HG02623 (cell line): ENCODE results near the gene IGFBP1.
"Not testable (repeated sequence)": the region's sequence is repeated elsewhere in the genome, so short reads cannot be mapped to it uniquely, and the experiment has no call there.

ENCODE experiments used
- ATAC-seq: cut with Tn5 transposase; IDR thresholded peaks from one replicate; pipeline ENCODE4 v1.9.1; 2021; ENCODE audit warnings: moderate library complexity; ENCODE audit not compliant: unreplicated experiment

IGFBP1 gene

DNA sequence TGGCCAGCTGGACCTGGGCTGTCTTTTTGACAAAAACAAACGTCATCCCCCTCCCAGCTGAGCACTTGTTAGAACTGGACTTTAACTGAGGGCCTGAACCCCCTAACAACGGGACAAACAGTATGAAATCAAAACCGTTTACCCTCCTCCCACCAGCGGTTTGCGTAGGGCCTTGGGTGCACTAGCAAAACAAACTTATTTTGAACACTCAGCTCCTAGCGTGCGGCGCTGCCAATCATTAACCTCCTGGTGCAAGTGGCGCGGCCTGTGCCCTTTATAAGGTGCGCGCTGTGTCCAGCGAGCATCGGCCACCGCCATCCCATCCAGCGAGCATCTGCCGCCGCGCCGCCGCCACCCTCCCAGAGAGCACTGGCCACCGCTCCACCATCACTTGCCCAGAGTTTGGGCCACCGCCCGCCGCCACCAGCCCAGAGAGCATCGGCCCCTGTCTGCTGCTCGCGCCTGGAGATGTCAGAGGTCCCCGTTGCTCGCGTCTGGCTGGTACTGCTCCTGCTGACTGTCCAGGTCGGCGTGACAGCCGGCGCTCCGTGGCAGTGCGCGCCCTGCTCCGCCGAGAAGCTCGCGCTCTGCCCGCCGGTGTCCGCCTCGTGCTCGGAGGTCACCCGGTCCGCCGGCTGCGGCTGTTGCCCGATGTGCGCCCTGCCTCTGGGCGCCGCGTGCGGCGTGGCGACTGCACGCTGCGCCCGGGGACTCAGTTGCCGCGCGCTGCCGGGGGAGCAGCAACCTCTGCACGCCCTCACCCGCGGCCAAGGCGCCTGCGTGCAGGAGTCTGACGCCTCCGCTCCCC lies at the start of gene IGFBP1:
TSS of gene IGFBP1 (plus strand) at position 304 of the 808 bp plus-strand sequence. CDS start at position 469, 165 bp downstream.
- ATAC-seq = no peak

DNA sequence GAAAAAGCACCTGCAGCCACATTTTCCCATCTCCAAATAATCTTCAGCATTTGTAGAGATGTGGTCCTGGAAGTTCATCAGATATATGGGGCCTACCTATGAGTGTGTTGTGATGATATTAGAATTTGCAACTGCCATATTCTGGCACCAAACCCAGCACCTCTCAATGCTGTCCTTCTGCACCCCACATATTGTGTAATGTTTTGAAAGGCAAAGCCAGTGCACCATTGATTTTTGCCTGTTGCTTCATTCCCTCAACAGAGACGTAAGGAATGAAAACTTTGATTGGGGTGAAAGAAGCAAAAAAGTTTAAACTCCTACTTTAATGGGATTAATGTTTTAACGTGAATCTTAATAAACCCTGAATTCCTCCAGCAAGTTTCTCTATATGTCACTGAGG lies 49.4 kb upstream of the IGFBP1 start:
- ATAC-seq = not testable (repeated sequence)

DNA sequence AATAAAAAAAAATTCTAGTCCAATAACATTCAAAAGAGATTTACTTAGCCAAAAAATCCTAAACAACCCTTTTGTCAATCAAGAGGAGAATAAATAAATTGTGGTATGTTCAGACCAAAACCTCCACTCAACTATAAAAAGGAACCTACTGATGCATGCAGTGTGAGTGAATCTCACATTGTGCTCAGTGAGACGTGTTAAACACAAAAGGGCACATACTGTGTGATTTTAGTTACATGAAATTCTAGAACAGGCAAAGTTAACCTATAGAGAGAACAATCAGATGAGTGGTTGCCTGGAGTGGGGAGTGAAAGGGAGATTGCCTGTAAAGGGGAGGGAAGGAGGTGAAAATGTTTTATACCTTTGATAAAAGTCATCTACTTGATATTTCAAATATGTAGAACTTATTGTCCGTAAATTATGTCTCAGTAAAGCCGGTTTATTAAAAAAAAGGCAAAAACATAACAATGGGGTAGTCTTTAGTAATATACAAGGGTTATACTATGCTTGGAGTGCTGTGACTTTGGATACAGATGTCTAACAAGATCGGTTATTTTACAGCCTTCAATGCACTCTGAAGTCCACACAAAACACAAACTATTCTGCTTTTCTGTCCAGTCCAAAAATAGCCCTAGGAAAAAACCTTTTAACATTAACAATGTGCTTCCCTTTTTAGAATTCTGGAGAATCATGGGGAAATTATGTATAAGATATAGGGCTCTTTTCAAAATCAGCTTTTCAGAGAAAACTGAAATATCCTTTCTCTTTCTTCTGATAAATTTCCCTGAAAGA lies 46.2 kb upstream of the IGFBP1 start:
- not testable (repeated sequence) for ATAC-seq

DNA sequence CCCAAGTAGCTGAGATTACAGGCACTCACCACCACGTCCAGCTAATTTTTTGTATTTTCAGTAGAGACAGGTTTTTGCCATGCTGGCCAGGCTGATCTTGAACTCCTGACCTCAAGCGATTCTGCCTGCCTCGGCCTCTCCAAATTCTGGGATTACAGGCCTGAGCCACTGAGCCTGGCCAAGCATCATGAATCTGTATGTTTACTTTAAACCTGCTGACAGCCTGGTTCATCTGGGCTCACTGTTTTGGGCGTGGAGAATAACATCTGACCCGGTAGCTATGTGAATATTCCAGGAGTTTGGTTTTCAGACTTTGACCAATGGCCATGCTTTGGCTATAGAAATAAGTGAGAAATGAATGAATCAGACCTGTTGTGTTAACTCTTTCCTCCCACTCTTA lies 41.8 kb upstream of the IGFBP1 start:
- ATAC-seq = not testable (repeated sequence)

DNA sequence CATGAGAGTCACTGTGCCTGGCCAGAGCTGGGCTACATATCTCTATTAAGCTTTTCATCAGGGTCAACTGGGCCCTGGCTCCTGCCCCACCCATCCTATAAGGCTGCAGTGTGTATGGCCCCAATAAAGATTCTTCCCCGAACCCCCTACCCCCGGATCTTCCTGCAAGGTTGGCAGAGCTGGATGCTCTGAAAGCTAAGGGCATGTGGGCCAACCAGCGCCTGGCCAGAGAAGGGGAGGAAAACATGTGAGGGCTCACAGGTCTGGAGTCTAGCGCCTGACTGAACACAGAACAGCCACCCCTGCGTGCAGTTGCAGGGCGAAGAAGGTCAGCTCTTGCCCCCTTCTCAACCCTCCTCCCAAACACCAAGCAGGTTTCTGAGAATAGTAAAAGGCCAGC lies 39.6 kb upstream of the IGFBP1 start:
- ATAC-seq = not testable (repeated sequence)

DNA sequence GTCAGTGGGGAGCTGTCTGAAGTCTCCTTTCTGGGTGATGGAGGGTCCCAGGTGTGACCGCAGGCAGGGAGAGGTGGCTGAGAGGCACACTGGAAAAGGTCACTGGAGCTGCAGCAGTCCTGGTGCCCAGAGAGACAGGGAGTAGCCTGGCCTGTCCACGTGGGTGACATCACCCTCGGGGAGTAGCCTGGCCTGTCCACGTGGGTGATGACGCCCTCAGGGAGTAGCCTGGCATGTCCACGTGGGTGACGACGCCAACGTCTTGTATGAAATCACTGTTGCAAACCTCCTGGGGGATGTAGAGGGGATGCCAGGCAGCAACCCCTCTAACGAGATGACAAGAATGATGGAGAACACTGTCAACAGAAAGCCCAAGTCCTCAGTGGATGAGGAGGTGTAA lies 35.3 kb upstream of the IGFBP1 start:
- ATAC-seq = not testable (repeated sequence)

DNA sequence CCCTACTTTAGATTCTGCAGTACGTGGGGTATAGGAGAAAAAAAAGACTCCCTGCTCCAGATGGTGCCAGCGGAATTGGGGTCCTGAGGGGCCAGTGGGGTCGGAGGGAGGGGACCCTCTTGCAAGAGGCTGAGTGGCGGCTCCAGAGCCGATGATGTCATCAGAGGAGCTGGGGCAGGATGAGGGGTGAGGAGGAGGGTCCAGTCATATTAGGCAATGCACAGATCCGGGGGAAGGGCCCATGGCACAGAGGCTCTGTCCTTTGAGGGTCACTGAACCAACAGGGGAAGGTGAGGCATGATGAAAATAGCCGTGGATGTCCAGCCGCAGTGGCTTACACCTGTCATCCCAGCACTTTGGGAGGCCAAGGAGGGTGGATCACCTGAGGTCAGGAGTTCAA lies 34.8 kb upstream of the IGFBP1 start:
- ATAC-seq = not testable (repeated sequence)

DNA sequence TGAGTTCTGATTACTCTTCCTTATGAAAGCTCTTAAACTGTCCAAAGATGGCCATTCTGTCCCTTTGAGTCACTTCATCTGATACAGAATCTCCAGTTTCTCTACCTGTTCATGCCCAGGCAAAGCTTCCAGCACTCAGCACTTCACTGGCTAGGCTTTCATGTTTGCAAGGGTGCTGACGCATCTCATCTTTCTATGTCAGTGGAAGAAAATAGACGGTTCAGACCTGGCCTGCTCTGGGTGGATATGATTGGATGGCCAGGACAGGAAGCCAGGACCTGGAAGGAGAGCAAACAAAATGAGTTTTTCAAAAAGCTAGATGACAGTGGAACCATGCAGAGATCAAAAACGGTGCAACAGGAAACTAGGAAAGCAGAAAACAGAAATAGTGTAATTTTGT lies 32.6 kb upstream of the IGFBP1 start:
- not testable (repeated sequence) for ATAC-seq

DNA sequence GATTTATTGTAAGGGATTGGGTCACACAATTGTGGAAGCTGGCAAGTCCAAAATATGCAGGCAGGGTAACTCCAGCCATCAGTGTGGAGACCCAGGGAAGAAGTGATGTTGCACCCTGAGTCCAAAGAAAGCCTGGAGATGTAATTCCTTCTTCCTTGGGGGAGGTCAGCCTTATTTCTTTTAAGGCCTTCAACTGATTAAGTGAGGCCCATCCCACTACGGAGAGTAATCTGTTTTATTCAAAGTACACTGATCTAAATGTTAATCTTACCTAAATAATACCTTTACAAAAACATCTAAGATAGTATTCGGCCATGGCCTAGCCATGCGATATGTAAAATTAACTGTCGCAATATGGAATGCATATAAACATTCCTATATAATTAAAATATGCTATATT lies 31.4 kb upstream of the IGFBP1 start:
- not testable (repeated sequence) for ATAC-seq

DNA sequence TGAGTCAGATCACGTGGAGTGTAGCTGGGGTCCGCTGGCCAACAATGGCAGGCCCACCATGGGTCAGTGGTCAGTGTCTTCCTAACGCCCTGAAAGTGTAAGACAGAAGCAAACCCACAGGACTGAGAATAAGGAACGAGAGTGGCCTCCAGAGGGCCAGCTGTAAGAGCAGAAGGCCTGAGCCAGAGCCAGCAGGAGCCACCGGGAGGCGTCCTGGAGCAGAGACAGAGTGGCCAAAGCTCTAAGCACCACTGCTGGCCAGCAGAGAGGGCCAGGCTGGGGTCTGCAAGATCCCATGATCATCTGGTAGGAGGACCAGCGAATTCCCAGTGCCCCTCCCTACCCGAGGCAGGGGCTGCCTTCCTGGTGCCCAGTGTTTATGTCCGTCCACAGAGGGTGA lies 24.6 kb upstream of the IGFBP1 start:
- ATAC-seq = no peak

DNA sequence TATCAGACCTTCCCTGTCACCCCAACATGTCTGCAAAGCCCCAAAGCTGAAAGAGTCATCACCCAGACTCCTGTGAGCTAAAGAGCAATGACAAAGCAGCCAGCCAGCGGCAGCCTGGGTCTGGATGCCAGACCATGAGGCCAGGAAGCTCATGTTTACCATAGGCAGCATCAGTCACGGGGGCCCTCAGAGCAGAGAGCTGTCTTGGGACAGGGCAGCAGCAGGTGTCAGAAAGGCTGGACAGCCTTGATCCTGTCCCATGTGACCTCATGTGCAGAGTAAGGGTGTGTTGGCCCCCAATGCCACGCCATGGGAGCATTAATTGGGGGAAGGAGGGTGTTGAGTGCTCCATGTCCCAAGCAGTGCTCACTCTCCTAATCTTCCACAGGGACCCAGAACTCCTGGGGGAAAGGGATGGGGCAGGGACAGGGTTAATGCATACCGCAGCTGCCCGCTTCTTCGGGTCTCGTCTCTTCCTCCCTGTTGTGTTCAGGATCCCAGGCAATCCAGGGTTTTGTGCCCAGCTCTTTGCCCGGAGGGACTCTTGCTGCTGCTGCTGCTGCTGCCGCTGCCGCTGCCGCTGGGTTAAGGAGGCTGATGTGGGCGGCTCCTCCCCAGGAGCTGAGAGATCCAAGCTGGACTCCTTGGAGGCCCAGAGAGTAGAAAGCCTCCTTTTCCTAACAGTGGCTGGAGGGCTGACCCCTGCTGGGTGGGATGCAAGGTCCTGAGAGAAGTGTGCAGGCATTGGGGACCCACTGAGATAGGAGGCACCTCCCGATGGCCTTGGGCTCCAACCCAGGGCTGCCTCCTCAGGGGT lies 22.5 kb upstream of the IGFBP1 start:
- ATAC-seq = no peak

DNA sequence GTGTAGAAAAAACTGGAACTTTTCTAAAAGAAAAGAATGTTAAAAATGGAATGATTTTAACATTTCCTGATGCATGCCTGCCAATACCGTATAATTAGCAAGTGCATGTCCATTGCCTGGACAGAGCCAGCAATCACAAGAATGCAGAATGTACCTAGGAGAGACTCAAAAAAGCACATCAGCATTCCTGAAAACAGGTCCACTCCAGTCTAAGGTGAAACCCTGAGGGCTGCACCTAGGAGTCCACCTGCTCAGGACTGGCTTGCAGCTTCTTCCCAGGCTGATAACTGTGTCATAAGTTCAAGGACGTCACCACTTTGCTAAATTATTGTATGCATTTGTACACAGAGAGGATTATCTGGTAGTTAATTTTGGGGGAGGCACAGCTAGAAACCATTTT lies 20.8 kb upstream of the IGFBP1 start:
- ATAC-seq = no peak

DNA sequence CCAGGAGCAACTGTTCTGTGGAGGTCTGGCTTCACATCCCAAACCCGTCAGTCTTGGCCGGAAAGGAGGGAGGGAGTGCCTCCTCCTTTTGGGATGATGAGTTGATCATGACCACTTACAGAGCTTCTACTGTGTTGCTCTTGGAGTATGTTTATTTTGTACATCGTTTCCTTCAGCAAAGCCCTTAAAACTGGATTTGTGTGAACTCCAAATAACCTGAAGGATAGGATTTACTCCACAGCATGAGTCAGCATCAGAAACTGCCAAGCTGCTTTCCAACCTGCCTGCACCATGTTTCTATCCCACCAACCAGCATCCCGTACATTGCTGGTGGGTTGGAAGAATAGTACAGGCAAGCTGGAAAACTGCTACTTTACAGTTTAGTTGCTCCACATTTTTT lies 18.9 kb upstream of the IGFBP1 start:
- ATAC-seq = no peak

DNA sequence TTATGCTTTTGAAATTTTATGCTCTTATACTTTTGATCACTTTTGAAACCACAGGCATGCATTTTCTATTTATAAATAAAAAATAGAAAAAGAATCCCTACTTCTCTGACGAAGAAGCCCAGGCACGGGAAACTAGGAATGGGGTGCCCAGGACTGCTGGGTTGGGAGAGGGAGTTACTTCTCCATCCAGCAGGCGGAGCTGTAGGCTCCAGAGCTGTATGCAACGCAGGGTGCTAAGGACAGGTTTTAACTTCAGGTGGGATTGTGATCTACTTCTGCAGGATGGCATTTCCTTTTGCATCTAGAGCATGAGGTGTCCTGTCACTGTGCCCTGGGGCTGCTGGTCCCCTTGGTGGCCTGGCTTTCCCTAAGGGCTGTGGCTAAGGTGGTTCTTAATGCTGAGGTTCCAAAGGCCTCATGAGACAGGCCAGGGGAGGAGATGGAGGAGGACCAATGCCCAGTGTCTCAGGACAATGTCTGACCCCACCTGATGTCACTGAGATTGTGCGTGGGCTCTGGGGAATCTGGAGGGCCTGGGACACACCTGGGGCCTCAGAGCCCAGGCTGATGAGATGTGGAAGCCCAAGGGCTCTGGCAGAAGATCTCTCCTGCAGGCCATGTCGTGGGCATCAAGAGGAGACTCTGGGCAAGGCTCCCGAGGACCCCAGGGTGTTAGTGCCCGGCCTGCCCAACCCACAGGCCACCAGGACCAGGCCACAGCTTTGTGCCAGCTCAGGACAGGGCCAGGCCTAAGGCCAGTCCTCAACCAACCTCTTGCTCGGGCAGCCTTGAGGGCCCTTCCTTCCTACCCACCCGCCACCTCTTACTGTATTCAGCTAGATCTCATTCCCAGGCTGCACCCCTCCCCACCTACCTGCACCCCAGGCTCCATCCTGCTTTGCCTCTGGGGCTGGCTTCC lies 15.9 kb upstream of the IGFBP1 start:
- ATAC-seq = no peak

DNA sequence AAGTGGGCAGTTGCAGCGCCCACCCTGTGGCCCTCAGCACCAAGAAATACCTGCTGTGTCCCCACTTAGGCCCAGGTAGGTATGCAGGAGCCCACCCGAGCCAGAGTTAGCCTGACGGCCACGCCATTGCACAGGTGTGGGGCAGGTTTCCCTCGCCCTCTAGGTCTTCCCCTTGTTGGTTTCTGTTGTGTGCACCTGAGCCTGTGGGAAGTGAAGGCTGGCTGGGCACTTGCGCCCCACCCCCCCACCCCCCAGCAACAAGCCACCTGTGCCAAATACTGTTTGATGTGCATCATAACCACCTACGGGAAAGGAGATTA lies 15.3 kb upstream of the IGFBP1 start, which contains the start of gene CCDC201:
TSS of gene CCDC201 (minus strand) at position 48 of the 320 bp plus-strand sequence. CDS start 75 bp downstream, outside the sequence.
- no peak for ATAC-seq

DNA sequence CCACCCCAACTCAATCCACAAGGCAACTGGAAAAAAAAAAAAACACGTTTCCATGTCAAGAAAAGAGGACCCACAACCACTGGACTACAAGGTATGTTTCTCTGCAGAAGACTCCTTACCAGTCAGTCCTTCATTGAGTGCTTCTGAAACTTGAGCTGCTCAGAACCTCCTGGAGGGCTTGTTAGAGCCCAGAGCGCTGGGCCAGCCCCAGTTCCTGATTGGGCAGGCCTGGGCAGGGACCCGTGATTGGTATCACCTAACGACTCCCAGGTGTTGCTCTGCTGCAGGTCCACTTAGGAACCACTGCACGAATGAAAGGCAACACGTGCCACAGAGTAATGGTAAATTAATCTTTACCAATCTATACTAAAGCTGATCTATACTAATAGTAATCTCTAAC lies 14.9 kb upstream of the IGFBP1 start:
- no peak for ATAC-seq

DNA sequence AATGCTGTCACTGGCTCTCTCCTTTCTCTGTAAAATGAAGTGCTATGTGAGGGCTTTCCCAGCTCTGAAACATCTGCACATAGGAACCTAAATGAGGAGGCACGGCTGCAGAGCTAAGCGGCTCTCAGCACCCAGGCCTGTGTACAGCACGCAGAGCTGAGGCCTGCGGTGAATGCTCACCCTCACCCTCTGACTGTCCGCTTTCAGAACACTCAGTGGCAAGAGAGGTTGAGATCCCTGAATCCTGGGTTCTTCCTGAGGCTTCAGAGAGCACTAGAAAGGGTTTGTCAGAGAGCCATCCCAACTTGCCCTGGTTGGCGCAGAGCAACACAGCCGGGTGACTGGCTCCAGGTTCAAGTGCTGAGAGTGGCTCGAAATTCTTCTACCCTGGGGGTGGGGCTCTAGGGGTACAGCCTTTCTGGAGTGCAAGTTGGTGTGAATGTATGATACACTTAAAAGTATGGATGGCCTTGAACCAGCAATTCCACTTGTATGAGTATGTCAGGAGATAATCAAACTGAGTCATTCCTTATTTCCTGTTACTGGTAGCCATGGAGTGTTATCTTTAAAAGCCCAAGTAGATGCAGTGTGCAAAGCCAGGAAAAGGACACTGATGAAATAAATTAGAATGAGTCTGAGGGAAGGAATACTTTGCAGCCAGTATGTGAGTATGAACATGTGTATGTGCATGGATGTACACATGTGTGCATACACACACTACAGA lies 13.7 kb upstream of the IGFBP1 start:
- no peak for ATAC-seq

DNA sequence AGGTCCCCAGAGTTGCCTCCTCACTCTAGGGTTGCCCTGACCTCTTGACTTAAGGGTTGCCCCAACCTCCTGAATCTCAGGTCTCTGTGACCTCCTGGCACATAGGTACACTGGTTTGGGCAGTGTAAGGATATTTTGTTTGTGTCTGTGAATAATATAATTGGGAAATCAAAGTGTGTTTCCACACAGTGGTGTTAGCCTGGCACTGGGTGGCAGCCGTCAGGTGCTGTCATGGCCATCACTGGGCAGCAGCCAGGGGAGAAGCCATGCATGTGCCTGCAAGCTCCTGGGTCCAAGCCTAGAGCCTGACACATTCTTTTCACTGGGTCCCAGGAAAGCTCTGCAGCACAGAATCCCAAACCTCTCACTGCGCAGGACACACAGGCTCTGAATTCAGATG lies 11.8 kb upstream of the IGFBP1 start:
- ATAC-seq = no peak

DNA sequence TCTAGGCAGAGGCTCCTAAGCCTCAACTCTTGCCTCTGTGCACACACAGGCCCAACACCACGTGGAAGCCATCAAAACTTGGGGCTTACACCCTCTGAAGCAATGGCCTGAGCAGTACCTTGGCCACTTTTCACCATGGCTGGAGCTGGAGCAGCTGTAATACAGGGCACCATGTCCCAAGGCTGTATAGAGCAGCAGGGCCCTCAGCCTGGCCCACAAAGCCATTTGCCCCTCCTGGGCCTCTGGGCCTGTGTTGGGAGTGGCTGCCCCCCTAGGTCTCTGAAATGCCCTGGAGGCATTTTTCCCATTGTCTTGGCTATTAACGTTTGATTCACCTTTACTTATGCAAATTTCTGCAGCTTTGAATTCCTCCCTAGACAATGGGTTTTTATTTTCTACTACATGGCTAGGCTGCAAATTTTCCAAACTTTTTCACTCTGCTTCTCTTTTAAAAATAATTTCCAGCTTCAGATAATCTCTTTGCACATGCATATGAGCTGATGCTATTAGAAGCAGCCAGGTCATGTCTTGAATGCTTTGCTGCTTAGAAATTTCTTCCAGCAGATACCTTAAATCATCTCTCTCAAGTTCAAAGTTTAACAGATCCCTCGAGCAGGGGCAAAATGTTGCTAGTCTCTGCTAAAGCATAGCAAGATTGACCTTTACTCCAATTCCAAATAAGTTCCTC lies 9.7 kb upstream of the IGFBP1 start:
- no peak for ATAC-seq
